Measurements from ENCODE around the gene GBE1. TPM values are rescaled to one million over a fixed set of nuclear protein-coding genes. Genes with fewer than 3 reads are reported as not detected.

The GBE1 gene
- total RNA-seq, 1 donor from 2014 or later, result 25.0 TPM

DNA sequence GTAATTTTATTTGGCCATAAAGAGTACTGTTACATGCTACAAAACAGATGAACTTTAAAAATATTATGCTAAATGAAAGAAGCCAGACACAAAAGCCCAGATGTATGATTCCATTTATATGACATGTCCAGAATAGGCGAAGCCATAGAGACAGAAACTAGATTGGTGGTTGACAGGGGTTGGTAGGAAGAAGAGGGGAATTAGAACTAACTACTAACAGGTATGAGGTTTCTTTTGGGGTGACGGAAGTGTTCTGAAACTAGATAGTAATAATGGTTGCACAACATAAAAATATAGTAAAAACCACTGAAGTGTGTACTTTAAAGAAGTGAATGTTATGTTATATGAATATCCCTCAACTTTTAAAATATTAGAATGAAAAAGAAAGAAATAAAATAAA is 66.1 kb downstream of the GBE1 start:
- intact Hi-C loops (cut with DNase I), result no loop called here
- Histone ChIP-seq H3K36me3 (no peaks in the 10 kb centered on the region), H3K9me3 (no peaks in the 10 kb centered on the region), H3K27me3 (no peaks in the 10 kb centered on the region), H3K27ac (no peak overlapping the region), H3K4me3 (no peak overlapping the region), H3K4me1 (no peaks in the 10 kb centered on the region)
- no peak for DNase-seq (ENCODE audit: extremely low spot score in 2 of 2)
- TF ChIP-seq POLR2A (IDR thresholded peaks at IDR 0.05), result no peak
- no peak for TF ChIP-seq POLR2AphosphoS5 (IDR thresholded peaks at IDR 0.05; ENCODE audit: insufficient read depth in 1 of 2, low read depth in 1 of 2)
- TF ChIP-seq, protein P1, sequence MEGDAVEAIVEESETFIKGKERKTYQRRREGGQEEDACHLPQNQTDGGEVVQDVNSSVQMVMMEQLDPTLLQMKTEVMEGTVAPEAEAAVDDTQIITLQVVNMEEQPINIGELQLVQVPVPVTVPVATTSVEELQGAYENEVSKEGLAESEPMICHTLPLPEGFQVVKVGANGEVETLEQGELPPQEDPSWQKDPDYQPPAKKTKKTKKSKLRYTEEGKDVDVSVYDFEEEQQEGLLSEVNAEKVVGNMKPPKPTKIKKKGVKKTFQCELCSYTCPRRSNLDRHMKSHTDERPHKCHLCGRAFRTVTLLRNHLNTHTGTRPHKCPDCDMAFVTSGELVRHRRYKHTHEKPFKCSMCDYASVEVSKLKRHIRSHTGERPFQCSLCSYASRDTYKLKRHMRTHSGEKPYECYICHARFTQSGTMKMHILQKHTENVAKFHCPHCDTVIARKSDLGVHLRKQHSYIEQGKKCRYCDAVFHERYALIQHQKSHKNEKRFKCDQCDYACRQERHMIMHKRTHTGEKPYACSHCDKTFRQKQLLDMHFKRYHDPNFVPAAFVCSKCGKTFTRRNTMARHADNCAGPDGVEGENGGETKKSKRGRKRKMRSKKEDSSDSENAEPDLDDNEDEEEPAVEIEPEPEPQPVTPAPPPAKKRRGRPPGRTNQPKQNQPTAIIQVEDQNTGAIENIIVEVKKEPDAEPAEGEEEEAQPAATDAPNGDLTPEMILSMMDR (IDR thresholded peaks at IDR 0.05), result no peak

GRCh38 chr3:81694662-81695061 is 66.8 kb downstream of the GBE1 start:
- Histone ChIP-seq H3K9me3 (no peaks in the 10 kb centered on the region), H3K4me3 (no peak overlapping the region), H3K27me3 (no peaks in the 10 kb centered on the region), H3K27ac (no peak overlapping the region), H3K4me1 (no peaks in the 10 kb centered on the region), H3K36me3 (no peaks in the 10 kb centered on the region)
- intact Hi-C loops (cut with DNase I), result no loop called here
- DNase-seq (ENCODE audit: extremely low spot score in 2 of 2), result no peak
- TF ChIP-seq POLR2A (IDR thresholded peaks at IDR 0.05), result no peak
- TF ChIP-seq, protein P1 (IDR thresholded peaks at IDR 0.05), result no peak
- TF ChIP-seq POLR2AphosphoS5 (IDR thresholded peaks at IDR 0.05; ENCODE audit: insufficient read depth in 1 of 2, low read depth in 1 of 2), result no peak

GRCh38 chr3:81692766-81693165 is 68.7 kb downstream of the GBE1 start:
- TF ChIP-seq POLR2AphosphoS5 (IDR thresholded peaks at IDR 0.05; ENCODE audit: insufficient read depth in 1 of 2, low read depth in 1 of 2) (no peak), POLR2A (IDR thresholded peaks at IDR 0.05) (no peak)
- no peak for DNase-seq (ENCODE audit: extremely low spot score in 2 of 2)
- intact Hi-C loops (cut with DNase I), result no loop called here
- Histone ChIP-seq H3K27ac (no peak overlapping the region), H3K4me3 (no peak overlapping the region), H3K9me3 (no peaks in the 10 kb centered on the region), H3K27me3 (no peaks in the 10 kb centered on the region), H3K4me1 (no peaks in the 10 kb centered on the region), H3K36me3 (no peaks in the 10 kb centered on the region)

DNA sequence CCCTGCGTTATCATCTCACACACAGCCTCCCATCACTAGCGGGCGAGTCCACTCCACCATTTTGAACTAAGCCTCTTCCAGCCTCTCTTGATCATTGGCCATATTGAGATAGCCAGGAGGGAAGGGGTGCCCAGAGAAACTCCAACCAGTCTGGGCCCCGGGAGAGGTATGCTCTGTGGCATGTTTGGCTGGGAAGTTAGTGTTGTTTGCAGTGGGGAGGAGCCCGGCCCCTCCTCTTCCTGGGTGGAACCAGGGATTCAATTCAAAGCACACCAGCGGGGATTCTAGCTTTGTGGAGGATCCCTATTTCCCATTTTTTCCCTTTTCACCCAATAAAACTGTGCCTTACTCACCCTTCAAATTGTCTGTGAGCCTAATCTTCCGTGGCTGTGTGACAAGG is 71.8 kb downstream of the GBE1 start:
- H3K27ac ChIP-seq, result no peak overlapping the region
- H3K36me3 ChIP-seq, result no peaks in the 10 kb centered on the region
- DNase-seq (ENCODE audit: extremely low spot score in 2 of 2), result no peak
- no peaks in the 10 kb centered on the region for H3K27me3 ChIP-seq
- intact Hi-C loops (cut with DNase I), result no loop called here
- no peak overlapping the region for H3K4me3 ChIP-seq
- no peak for TF ChIP-seq POLR2A (IDR thresholded peaks at IDR 0.05)
- no peak for TF ChIP-seq POLR2AphosphoS5 (IDR thresholded peaks at IDR 0.05; ENCODE audit: insufficient read depth in 1 of 2, low read depth in 1 of 2)
- TF ChIP-seq, protein P1 (IDR thresholded peaks at IDR 0.05), result no peak
- H3K9me3 ChIP-seq, result no peaks in the 10 kb centered on the region
- no peaks in the 10 kb centered on the region for H3K4me1 ChIP-seq

GRCh38 chr3:81684751-81685395 is 76.6 kb downstream of the GBE1 start:
- no peaks in the 10 kb centered on the region for H3K9me3 ChIP-seq
- TF ChIP-seq POLR2A (IDR thresholded peaks at IDR 0.05) (no peak), POLR2AphosphoS5 (IDR thresholded peaks at IDR 0.05; ENCODE audit: insufficient read depth in 1 of 2, low read depth in 1 of 2) (no peak)
- TF ChIP-seq, protein P1 (IDR thresholded peaks at IDR 0.05), result no peak
- no peak for DNase-seq (ENCODE audit: extremely low spot score in 2 of 2)
- no peak overlapping the region for H3K27ac ChIP-seq
- intact Hi-C loops (cut with DNase I), result no loop called here
- H3K4me1 ChIP-seq, result no peaks in the 10 kb centered on the region
- no peaks in the 10 kb centered on the region for H3K36me3 ChIP-seq
- H3K4me3 ChIP-seq, result no peak overlapping the region
- H3K27me3 ChIP-seq, result no peaks in the 10 kb centered on the region

Measured in vagina (tissue), 2 donors.